NOMO-1 treated with dmso at 0.1 percent for 144 hours (cell line): Measurements from ENCODE around the gene KLK5.
"Not testable (repeated sequence)": the region's sequence is repeated elsewhere in the genome, so short reads cannot be mapped to it uniquely, and the experiment has no call there.

Source experiments
- DNase-seq: peaks from one replicate; lab custom pipeline; 2025; ENCODE audit not compliant: unreplicated experiment; lab: John Stamatoyannopoulos, UW

KLK5 gene

DNA sequence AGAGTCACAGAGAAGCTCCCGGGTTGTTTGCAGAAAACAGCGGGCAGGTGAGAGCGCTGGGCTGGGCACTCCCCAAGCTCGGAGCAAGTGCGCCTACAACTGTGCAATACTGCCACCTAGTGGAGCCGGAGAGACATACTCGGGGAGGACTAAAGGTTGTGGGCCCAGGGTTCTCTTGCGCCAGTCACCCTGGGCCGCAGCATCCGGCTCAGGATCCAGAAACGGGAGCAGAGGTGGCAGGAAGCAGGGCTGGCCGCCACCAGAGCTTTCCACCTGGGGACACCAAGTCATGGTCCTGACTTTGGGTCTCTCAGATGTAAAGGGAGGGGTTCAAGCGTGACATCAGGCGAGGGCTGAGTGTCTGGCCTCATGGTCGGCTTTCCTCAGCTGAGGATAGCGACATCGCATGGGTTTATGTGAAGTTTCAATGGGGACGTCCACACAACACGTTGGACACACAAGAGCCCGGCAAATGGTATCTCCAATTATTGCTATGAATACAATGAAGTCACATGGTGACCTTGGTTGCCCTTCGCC, 30.5 kb downstream of the KLK5 start:
- DNase-seq = peak; percentile 57

DNA sequence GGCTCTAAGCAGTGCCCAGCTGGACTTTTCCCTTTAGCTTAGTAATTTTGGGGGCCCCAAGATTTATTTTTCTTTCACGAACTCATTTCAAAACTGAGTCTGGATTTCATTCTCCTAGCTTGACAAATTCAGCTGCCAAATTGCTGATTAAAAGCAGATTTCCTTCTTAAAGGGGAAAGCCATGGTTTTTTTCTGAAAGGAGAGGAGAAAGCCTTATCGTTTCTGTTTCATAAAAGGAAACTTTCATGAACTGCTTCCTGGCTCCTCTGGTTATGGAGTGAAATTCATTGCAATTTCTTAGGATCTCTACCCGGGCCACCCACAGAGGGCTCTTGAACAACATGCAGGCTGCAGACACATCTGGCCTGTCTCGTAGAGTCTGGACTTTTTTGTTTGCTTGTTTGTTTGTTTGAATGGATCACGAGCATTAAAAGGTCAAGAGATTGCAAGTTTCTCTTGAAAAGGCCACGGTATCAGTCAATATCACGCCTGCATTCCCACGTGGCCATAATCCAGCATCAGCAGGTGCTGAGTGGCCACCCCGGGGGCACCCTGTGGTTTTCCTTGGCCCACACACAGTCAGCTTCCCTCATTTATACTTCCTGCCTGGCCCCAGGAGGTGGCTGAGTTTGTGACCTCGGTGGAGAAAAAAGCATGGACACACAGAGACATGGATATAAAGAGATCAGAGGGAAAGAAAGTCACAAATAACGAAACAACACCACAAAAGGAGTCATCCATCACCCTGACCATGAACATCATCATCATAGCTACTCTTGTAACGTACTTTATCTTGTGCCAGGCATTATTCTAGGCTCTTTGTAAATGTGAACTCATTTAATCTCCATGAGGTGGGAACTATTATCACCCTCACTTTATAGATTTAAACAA, 31.2 kb downstream of the KLK5 start:
- no peak for DNase-seq

DNA sequence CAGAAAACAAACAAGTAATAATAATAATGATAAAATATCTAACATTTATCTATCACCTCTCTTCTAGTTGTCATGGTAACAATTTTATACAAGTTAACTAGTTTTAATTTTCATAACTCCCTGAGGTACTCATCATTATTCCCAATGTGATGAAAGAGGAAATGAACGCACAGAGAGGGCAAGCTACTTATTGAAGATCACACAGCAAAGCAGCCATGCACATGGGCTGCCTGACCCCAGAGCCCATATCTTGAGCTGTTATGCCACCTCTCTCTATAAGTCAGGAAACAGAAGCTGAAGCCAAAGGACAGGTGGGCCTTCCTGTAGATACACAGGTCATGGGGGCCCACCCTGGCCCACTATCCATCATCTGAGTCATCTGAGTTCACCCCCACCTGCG, 36.8 kb downstream of the KLK5 start:
- DNase-seq = no peak

DNA sequence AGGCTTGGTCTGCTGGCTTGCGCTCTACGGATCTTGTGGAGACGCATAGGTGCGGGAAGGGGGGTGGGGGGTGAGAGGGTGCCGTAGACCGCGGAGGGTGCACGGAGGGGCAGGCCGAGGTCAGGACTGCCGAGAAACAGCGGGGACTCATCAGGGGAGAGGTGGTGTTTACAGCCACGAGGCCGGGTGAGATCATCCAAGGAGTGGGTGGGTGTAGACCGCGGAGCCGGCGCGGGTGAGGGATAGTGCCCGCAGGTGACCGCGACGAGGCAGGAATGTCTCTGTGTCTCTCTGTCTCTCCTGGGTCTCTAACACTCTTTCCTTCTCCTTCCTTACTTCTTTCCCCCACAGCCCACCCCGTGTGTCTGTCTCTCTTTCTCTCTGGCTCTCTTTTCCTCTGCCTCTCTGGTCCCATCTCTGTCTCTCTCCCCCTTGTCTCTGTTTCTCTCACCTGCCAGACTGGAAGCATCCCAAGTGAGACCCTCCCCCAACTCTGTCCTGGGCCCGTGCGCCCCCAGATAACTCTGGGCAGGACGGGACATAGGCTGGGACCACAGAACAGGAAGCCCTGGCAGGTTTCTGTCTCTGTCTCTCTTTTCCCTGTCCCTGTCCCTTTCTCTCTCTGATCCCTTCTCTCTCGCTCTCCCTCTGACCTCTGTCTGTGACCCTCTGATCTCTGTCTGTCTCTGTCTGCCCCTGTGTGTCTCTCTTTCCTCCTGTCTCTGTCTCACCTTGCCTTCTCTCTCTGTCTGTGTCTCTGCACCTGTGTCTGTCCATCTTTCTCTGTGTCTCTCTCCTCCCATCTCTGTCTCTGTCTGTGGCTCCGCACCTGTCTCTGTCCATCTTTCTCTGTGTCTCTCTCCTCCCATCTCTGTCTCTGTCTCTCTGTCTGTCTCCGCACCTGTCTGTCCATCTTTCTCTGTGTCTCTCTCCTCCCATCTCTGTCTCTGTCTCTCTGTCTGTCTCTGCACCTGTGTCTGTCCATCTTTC, 39.8 kb downstream of the KLK5 start:
- DNase-seq = no peak

DNA sequence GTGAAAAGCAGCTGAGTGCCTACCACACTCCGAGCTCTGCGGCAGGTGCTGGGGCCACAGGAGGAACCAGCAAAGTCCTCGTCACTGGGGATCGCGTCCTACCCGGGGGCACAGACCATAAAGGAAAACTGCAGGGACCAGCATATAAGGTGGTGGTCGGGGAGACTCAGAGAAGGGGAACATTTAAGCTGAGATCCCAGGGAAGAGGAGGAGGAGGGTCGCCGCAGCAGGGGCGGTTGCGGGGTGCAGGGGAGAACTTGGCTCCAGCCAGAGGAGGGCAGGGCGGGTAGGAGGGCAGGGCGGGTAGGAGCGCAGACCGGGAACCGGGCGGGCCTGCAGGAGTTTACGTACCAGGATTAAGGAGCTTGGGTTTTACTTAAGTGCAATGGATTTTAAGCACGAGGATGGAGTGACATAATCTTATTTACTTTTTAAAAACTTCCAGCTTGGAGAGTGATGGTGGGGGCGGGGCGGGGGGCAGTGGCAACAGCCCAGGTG, 40.7 kb downstream of the KLK5 start:
- no peak for DNase-seq

DNA sequence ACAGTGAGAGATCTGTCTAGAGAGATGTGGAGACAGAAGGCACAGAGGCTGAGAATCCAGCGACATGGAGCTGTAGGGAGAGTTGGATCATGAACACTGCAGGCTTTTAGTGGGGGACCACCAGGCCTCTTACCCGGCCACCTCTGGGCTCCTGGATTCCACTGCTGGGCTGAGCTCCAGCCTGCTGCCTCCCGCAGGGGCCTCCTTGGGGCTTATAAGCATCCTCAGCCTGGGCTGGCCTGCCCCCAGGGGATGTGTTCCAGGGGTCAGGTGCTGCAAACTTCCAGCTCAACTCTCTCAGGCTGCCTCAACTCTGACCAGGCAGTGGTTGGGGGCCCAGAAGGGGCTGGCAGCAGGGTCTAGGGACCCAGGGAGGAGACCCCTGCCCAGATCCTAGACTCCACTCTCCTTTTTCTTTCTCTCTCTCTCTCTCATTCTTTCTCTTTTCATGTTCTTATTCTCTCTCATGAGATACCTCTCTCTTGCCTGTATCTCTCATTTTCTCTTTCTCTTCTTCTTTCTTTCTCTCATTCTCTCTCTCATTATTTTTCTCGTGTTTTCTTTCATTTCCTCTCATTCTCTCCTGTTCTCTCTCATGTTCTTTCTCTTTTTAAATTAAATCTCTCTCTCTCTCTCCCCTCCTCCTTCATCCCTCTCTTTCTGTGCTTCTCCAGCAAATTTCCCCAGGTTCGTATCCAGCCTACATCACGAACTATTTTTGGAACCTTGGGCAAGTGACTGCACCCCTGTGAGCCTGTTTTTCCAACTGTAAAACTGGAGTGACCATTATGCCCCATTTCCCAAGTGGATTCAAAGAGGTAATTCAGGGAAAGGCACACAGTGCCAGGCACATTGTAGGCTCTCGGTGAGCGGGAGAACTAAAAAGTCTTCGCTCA, 41.4 kb downstream of the KLK5 start, which contains the start of gene KLK4:
KLK4 (minus strand) TSS at position 190 of the 896 bp plus-strand sequence. CDS start 657 bp downstream, outside the sequence.
- no peak for DNase-seq

DNA sequence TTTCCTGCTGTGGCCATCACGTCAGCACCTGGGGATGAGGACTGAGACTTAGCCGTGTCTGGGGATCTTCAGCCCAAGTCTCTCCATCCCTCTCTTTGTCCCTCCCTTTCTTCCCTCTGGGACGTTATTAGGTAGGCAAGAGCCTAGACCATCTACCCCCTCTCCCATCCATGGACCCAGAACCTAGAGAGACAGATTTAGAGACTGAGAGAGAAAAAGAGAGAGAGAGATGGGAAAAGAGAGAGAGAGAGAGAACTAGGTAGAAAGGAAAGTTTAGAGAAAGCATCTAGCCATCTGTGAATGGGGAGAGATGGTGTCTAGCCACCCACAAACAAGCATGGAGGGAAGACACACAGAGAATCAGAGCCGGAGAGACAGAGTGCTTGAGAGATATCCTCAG, 42.1 kb downstream of the KLK5 start:
- DNase-seq = no peak

DNA sequence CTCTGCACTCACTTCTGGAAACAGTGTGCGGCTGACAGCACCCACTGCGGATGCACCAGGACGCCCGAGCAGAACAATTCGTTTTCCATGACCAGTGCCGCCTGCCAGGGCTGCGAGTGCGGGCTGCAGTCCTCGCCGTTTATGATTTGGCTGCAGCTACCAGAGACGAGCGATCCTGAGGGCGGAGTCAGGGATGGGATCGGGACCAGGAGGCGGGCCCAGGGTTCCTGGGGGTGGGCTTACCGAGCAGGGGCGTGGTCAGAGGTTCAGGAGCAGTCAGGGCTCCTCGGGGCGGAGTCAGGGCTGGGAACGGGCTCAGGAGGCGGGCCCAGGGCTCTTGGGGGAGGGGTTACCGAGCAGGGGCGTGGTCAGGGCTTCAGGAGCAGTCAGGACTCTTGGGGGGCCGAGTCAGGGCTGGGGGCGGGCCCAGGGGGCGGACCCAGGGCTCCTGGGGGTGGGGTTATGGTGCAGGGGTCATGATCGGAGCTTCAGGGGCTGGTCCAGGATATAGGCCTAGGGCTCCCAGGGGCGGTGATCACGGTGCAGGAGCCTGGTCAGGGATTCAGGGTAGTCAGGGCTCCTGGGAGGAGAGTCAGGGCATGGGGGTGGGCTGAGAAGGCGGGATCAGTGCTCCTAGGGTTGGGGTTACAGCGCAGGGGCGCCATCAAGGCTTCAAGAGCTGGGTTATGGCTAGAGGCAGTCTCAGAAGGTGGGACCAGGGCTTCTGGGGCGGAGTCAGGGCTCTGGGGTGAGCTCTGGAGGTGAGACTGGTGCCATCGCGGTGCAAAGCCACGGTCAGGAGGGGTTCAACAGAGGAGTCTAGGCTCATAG, 43.4 kb downstream of the KLK5 start:
- DNase-seq = no peak

DNA sequence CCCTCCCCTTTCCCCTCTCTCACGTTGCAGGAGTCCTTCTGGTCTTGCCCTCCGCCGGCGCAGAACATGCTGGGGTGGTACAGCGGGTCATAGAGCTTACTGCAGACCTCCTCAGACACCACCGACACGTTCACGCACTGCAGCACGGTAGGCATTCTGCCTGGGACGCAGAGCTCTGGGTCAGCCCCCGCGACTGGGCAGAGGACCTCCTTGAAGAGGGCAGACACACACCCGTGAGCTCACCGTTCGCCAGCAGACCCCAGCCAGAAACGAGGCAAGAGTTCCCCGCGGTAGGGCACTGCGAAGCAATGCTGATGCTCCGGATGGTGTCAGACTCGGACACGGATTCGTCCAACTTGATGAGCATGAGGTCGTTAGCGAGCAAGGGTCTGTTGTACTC, 44.5 kb downstream of the KLK5 start:
- DNase-seq = no peak

DNA sequence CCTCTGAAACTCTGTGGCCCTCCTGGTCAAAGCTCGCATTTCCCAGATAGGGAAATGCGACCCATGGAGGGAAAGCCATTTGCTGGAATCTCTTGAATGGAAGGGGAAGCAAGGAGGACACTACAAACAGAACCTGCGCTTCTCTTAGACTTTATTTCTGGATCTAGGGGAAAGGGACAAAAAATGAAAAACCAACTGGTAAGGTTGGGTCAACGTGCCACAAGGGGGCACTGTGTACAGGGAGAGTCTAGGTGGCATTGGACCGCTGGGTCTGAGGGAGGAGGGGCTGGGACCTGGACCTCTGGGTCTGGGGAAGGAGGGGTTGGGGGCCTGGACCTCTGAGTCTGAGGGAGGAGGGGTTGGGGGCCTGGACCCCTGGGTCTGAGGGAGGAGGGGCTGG, 46.6 kb downstream of the KLK5 start:
- DNase-seq = no peak

DNA sequence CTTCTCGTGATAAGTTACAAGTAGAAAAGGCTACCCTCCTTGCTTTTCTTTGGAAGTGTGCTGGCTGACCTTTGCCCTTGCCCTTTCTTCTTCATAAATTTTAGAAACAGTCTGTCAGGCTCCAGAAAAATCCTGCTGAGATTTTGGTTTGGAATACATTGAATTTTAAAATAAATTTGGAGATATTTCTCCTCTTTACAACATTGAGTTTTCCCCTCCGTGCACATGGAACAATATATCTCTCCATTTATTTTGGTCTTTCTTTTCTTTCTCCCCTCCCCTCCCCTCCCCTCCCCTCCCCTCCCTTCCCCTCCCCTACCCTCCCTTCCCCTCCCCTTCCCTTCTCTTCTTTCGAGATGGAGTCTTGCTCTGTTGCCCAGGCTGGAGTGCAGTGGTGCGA, 50.2 kb downstream of the KLK5 start:
- no peak for DNase-seq

DNA sequence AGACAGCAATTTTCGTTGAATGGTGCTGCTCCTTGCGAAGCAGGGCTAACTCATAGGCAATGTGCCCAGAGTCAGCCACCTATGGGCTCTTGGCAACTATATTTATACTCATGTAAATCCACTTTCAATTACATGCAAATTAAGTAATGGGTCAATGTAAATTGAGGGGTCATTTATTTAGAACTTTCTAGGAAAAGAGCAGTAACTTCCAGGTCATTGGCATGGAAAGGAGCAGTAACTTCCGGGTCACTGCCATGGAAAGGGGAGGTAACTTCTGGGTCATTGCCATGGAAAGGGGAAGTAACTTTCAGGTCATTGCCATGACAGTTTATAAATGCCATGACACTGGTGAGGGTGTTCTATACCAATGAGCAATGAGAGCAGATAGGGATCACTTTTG, 53.3 kb downstream of the KLK5 start:
- DNase-seq = no peak

DNA sequence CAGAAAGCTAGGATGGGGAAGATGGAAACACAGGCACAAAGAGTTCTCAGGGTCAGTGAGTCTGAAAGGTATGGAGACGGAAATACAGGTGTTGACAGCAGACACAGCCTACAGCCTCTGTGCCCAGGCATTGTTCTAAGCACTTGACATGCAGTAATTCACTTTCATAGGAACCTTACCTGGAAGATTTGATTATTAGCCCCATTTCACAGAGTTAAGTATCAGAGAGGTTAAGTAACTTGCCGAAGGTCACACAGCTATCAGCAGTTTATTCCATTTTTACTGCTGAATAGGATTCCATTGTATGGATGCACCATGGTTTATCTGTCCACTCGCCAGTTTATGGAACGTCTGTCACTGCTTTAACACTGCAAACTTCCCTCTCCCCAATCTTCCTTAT, 54.8 kb downstream of the KLK5 start:
- no peak for DNase-seq

DNA sequence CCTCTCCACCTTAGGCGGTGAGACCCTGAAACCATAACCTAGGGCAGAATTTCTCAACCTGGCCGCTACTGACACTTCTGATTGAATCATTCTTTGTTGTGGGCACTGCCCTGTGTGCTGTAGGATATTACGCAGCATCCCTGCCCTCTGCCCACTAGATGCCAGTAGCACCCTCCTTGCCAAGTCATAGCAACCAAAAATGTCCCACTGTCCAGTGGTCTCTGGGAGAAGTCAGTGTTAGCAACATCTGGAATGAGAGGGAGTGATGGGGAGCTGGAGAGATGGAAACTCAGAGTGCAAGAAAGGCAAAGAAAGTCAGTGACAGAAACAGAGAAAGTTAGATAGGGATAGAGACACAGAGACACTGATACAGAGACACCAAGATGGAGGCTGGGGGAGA, 55.2 kb downstream of the KLK5 start:
- no peak for DNase-seq

DNA sequence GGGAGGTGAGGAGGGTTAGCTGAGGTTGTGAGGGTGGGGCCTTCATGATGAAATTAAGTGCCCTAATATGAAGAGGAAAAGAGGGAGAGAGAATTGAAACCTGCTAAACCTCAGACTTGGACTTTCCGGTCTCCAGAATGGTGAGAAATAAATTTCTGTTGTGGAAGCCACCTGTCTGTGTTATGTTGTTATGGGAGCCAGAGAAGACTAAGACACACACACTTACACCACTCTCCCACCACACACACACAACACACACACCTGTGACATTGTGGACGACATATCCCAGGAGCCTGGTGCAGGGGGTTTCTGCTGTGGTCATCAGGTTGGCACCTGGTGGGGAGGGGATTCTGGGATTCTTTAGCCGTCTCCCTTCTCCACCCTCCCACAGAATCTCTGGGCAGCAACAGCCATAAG, 55.6 kb downstream of the KLK5 start:
- no peak for DNase-seq

DNA sequence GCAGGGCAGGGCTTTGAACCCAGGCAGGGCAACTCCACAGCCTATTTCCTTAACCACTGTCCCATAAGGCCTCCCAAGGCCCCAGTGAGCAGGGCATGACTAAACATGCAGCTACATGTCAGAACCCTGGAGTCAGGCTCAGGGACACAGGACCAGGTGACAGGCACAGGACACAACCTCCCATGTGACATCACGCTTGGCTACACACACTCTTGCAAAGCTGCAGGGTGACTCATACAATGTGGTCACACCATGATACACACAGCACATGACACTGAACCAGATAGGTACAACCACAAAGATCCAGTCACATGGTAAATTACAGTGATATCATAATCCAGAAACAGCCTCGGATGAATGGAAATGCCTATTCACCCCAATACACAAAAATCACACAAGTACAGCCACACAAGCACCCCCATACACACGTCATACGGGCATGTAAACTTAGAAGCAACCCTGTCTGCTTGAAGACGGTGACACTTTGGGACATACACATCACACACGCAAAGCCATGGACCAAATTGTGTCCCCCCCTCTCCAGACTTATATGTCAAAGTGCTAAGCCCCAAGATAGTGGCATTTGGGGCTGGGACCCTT, 56.1 kb downstream of the KLK5 start:
- DNase-seq = no peak

DNA sequence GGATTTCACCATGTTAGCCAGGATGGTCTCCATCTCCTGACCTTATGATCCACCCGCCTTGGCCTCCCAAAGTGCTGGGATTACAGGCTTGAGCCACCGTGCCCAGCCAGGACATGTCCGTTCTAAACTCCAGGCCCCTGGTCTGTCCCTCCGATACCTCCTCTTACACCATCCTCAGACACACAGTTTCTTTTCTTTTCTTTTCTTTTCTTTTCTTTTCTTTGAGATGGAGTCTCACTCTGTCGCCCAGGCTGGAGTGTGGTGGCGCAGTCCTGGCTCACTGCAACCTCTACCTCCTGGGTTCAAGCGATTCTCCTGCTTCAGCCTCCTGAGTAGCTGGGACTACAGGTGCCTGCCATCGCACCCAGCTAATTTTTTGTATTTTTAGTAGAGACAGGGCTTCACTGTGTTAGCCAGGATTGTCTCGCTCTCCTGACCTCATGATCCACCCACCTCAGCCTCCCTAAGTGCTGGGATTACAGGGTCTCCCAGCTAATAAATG, 56.7 kb downstream of the KLK5 start:
- not testable (repeated sequence) for DNase-seq

DNA sequence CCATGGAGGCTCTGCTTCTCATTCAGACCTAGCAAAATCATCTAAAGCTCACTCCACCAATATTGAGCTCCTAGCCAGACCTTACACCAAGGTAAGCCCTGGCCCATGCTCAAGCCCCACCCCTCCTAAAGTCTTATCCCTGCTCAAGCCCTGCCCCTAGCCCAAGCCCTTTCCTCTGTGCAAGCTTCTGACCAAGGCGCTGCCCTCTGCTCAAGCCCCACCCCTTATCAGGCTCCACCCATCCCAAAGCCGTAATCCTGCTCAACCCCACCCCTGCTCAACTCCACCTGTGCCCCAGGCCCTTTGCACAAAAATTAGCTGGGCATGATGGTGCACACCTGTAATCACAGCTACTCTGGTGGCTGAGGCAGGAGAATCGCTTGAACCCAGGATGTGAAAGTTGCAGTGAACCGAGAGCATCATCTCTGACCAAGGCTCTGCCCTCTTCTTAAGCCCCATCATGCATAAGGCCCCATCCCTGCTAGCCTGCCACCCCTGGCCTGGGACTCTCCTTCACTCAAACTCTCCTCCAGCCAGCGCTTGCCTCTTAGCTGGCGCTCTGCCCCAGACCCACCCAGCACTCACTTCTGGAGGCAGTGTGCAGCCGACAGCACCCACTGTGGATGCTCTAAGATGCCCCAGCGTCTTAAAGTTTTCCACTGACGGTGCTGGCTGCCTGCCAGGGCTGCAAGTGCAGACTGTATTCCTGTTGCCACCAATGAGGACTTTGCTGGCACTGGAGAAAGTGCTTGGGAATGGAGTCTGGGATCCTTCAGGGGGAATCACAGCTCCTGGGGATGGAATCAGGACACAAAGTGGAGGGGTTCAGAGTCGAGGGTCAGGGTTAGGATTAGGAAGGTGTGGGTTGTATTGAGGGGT, 58.1 kb downstream of the KLK5 start:
- DNase-seq = no peak
